ENCODE results near the gene BATF.

Gene BATF

DNA sequence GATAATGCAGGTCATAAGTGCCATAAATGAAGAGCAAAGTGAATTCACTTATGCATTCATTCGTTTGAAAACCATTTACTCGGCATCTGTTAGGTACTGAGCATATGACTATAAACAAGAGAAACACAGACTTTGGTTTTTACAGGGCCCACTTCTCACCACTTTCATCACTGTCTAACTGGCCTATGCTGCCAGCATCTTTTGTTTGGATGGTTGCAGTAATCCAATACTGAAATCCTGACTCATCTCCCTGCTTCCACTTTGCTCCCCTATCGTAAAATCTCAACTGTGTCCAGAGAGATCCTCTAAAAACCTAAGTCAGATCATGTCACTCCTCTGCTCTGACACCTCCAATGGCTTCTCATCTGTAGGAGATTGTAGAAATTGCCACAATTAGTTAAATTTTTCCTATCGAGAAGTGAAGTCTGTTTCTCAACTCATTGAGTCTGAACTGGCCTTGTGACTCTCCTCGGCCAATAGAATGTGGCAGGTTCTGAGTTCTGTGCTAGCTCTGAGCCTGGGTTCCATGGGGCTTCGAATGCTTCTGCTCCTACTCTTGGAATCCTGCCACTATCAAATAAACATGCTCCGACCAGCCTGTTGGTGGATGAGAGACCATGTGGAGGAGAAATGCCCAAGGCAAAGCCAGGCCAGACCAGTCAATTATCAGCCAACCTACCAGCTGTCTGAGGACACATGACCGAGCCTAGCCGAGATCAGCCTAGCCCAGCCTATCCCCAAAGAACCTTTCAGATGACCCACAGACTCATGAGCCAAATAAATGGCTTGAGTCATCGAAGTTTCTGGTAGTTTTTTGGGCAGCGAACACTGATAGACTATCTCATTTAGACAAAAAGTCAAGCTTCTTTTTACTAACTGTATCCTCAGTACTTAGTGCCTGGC lies 2.2 kb upstream of the BATF start:
- Histone ChIP-seq H3K4me3 (ENCODE audit: low read depth in 1 of 2, low read length in 1 of 2) (no peak overlapping the region), H3K4me1 (ENCODE audit: control insufficient read depth in 1 of 2, insufficient read depth in 1 of 2, low read depth in 1 of 2, low read length in 1 of 2) (peaks cover 40 to 44% of the 10 kb centered on the region in 2 experiments), H3K27ac (no peak overlapping the region), H3K27me3 (no peaks in the 10 kb centered on the region), H3K9me3 (no peaks in the 10 kb centered on the region), H3K36me3 (peaks cover 3% of the 10 kb centered on the region)
- TF ChIP-seq, protein P1, sequence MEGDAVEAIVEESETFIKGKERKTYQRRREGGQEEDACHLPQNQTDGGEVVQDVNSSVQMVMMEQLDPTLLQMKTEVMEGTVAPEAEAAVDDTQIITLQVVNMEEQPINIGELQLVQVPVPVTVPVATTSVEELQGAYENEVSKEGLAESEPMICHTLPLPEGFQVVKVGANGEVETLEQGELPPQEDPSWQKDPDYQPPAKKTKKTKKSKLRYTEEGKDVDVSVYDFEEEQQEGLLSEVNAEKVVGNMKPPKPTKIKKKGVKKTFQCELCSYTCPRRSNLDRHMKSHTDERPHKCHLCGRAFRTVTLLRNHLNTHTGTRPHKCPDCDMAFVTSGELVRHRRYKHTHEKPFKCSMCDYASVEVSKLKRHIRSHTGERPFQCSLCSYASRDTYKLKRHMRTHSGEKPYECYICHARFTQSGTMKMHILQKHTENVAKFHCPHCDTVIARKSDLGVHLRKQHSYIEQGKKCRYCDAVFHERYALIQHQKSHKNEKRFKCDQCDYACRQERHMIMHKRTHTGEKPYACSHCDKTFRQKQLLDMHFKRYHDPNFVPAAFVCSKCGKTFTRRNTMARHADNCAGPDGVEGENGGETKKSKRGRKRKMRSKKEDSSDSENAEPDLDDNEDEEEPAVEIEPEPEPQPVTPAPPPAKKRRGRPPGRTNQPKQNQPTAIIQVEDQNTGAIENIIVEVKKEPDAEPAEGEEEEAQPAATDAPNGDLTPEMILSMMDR (IDR thresholded peaks at IDR 0.05): no peak

DNA sequence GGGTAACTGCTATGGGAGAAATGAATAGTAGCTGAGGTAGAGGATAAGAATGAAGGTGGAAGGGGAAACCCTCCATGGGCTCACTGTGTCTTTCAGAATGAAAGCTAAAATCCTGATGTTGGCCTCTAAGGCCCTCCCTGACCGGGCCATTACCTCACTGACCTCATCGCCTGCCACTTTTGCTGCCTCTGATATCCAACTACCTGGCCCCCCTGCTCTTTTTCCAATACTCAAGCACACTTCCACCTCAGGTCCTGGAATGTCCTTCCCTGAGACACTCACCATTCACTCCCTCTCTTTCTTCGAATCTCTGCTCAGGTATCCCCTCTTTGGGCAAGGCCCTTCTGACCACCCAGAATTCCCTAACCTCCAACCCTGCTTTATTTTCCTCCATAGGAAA lies 1.4 kb upstream of the BATF start:
- H3K27me3 ChIP-seq: no peaks in the 10 kb centered on the region
- H3K36me3 ChIP-seq: peaks cover 6% of the 10 kb centered on the region
- no peaks in the 10 kb centered on the region for H3K9me3 ChIP-seq
- TF ChIP-seq, protein P1 (IDR thresholded peaks at IDR 0.05): no peak
- H3K4me1 ChIP-seq (ENCODE audit: control insufficient read depth in 1 of 2, insufficient read depth in 1 of 2, low read depth in 1 of 2, low read length in 1 of 2): peaks cover 33 to 37% of the 10 kb centered on the region in 2 experiments
- no peak overlapping the region for H3K27ac ChIP-seq
- H3K4me3 ChIP-seq (ENCODE audit: low read depth in 1 of 2, low read length in 1 of 2): no peak overlapping the region

DNA sequence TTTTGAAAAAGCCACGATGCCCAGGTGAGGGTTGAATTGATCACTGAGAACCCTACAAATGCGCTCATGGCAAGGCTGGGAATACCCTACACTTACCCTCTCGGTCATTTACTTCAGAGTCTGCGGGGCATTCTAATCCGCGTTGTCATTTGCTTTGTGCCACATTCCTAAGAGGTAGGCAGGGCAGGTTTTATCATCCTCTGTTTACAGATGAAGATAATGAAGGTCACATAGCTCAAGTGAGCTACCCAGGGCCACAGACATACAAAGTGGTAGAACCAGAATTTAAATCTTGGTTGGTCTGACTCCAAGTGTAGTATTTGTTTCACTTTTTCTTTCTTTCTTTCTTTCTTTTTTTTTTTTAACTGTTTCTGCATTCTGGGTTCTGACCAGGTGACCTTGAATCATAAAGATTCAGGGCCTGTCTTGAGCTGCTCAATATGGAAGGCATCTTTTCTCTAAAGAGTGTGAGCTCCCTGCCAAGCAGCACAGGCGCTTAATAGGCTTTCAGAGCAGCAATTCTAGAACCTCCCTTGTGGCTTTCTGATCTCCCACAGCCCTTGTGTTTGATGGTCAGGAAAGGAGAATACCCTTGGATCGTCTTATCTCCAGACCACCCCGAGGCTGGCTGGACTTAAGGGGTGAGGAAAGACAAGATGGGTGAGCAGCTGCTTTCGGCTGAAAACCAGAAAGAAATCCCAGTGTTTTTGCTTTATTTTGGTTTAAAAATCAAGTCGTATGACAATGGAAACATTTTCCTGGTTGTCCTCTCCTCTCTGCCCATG lies 662 bp upstream of the BATF start:
- Histone ChIP-seq H3K4me3 (ENCODE audit: low read depth in 1 of 2, low read length in 1 of 2) (peak overlapping the region; percentile 58 to 77), H3K27ac (peak overlapping the region; percentile 80), H3K36me3 (peaks cover 8% of the 10 kb centered on the region), H3K4me1 (ENCODE audit: control insufficient read depth in 1 of 2, insufficient read depth in 1 of 2, low read depth in 1 of 2, low read length in 1 of 2) (peaks cover 30 to 34% of the 10 kb centered on the region in 2 experiments), H3K27me3 (no peaks in the 10 kb centered on the region), H3K9me3 (no peaks in the 10 kb centered on the region)
- TF ChIP-seq, protein P1 (IDR thresholded peaks at IDR 0.05): no peak

DNA sequence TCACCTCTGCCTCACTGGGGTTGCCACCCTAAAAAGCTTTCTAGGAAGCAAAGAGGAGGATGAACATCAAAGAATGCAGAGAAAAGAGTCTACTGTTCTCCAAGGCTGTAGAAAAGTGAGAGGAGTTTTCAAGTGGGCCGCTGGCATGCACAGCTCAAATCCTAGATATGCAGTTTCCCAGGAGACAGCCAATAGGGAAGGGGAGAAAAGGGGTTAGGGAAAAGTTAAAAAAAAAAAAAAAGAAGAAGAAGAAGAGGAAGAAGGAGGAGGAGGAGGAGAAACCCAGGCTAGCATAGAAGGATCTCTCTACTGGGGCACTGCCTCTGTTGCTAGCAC lies 682 bp downstream of the BATF start:
- H3K36me3 ChIP-seq: peaks cover 20% of the 10 kb centered on the region
- no peaks in the 10 kb centered on the region for H3K27me3 ChIP-seq
- H3K27ac ChIP-seq: peak overlapping the region; percentile 80
- H3K4me3 ChIP-seq (ENCODE audit: low read depth in 1 of 2, low read length in 1 of 2): peak overlapping the region; percentile 58 to 77
- H3K9me3 ChIP-seq: no peaks in the 10 kb centered on the region
- TF ChIP-seq, protein P1 (IDR thresholded peaks at IDR 0.05): no peak
- peaks cover 30 to 34% of the 10 kb centered on the region in 2 experiments for H3K4me1 ChIP-seq (ENCODE audit: control insufficient read depth in 1 of 2, insufficient read depth in 1 of 2, low read depth in 1 of 2, low read length in 1 of 2)

DNA sequence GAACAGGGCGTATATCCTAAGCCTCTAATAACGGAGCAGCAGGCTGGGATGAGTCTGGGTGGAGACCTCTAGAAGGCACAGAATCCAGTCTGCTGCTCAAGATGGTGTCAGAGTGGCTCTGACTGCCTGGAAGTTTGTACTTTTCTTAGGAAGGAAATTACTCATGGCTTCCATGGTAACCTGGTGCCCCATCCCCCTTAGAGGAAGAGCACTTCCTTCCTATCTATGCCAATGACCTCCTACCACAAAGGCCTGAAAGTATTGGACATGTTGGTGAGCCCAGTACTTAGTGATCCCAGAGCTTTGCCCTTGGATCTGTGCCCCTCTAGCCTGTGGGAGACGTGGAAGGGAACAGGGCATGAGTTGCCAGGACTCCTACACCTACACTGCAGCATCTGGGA lies 1.5 kb downstream of the BATF start:
- Histone ChIP-seq H3K27ac (peak overlapping the region; percentile 80), H3K4me3 (ENCODE audit: low read depth in 1 of 2, low read length in 1 of 2) (peak overlapping the region; percentile 58 to 77)
- TF ChIP-seq, protein P1 (IDR thresholded peaks at IDR 0.05): no peak

More for the DNA sequence above, 1.5 kb downstream of the BATF start:
- H3K27me3 ChIP-seq: no peaks in the 10 kb centered on the region
- H3K9me3 ChIP-seq: no peaks in the 10 kb centered on the region
- H3K36me3 ChIP-seq: peaks cover 27% of the 10 kb centered on the region
- H3K4me1 ChIP-seq (ENCODE audit: control insufficient read depth in 1 of 2, insufficient read depth in 1 of 2, low read depth in 1 of 2, low read length in 1 of 2): peaks cover 30 to 34% of the 10 kb centered on the region in 2 experiments
